ENCODE results near the gene RASGEF1C.

RASGEF1C gene

GRCh38 chr5:180209137-180209581 lies at the start of gene RASGEF1C:
TSS of gene RASGEF1C (minus strand) at chr5:180209211. CDS start at chr5:180138052, 71,159 bp downstream.
- Histone ChIP-seq H3K9me2 (replicated peaks; ENCODE audit: insufficient read depth, low read length) (no peaks in the 10 kb centered on the region), H2AFZ (ENCODE audit: low read depth, low read length, severe bottlenecking) (no peak within 1 kb of the TSS)

GRCh38 chr5:180253036-180253824 lies 44.2 kb upstream of the RASGEF1C start:
- Histone ChIP-seq H3K9me2 (replicated peaks; ENCODE audit: insufficient read depth, low read length) (no peaks in the 10 kb centered on the region), H3K36me3 (ENCODE audit: low read length) (peaks cover 34% of the 10 kb centered on the region), H3K9ac (ENCODE audit: low read length) (no peak overlapping the region)

More at GRCh38 chr5:180209137-180209581, at the start of gene RASGEF1C:
- TF ChIP-seq CTCF (IDR thresholded peaks at IDR 0.05; ENCODE audit: insufficient read depth, low read length, poor library complexity, severe bottlenecking) = no peak
- TF ChIP-seq EZH2phosphoT487 (conservative IDR thresholded peaks at IDR 0.05; ENCODE audit: low read length) = no peak
- H3K9ac ChIP-seq (ENCODE audit: low read length) = no peak within 1 kb of the TSS
- no peaks in the 10 kb centered on the region for H4K20me1 ChIP-seq (ENCODE audit: low read depth, low read length)
- no peaks in the 10 kb centered on the region for H3K79me2 ChIP-seq (ENCODE audit: insufficient read depth, low read length)
- H3K36me3 ChIP-seq (ENCODE audit: low read length) = no peaks in the 10 kb centered on the region
- H3K27ac ChIP-seq (ENCODE audit: low read depth, low read length) = no peak within 1 kb of the TSS
- no peaks in the 10 kb centered on the region for H3F3A ChIP-seq (ENCODE audit: insufficient read depth)
- no peak within 1 kb of the TSS for H3K4me3 ChIP-seq (ENCODE audit: insufficient read depth, low read length, poor library complexity, severe bottlenecking)
- no peak within 1 kb of the TSS for H3K4me2 ChIP-seq (ENCODE audit: low read depth, low read length, poor library complexity, severe bottlenecking)
- no peaks in the 10 kb centered on the region for H3K27me3 ChIP-seq (ENCODE audit: low read length)
- no peaks in the 10 kb centered on the region for H3K9me3 ChIP-seq (ENCODE audit: insufficient read depth, low read length)

GRCh38 chr5:180251887-180252286 lies 42.9 kb upstream of the RASGEF1C start:
- Histone ChIP-seq H2AFZ (ENCODE audit: low read depth, low read length, severe bottlenecking) (no peak overlapping the region), H3K4me3 (ENCODE audit: insufficient read depth, low read length, poor library complexity, severe bottlenecking) (no peak overlapping the region), H3K9me3 (ENCODE audit: insufficient read depth, low read length) (peaks cover 35% of the 10 kb centered on the region; the same call in 1 of the 2 replicates), H4K20me1 (ENCODE audit: low read depth, low read length) (no peaks in the 10 kb centered on the region), H3K9me2 (replicated peaks; ENCODE audit: insufficient read depth, low read length) (no peaks in the 10 kb centered on the region), H3K36me3 (ENCODE audit: low read length) (peaks cover 26% of the 10 kb centered on the region), H3K27ac (ENCODE audit: low read depth, low read length) (no peak overlapping the region), H3K79me2 (ENCODE audit: insufficient read depth, low read length) (no peaks in the 10 kb centered on the region), H3K9ac (ENCODE audit: low read length) (no peak overlapping the region), H3K27me3 (ENCODE audit: low read length) (no peaks in the 10 kb centered on the region), H3F3A (ENCODE audit: insufficient read depth) (no peaks in the 10 kb centered on the region), H3K4me2 (ENCODE audit: low read depth, low read length, poor library complexity, severe bottlenecking) (no peak overlapping the region)
- TF ChIP-seq CTCF (IDR thresholded peaks at IDR 0.05; ENCODE audit: insufficient read depth, low read length, poor library complexity, severe bottlenecking) = no peak
- TF ChIP-seq EZH2phosphoT487 (conservative IDR thresholded peaks at IDR 0.05; ENCODE audit: low read length) = no peak

More at GRCh38 chr5:180253036-180253824, 44.2 kb upstream of the RASGEF1C start:
- no peaks in the 10 kb centered on the region for H3K27me3 ChIP-seq (ENCODE audit: low read length)
- H2AFZ ChIP-seq (ENCODE audit: low read depth, low read length, severe bottlenecking) = no peak overlapping the region
- no peaks in the 10 kb centered on the region for H4K20me1 ChIP-seq (ENCODE audit: low read depth, low read length)
- H3K79me2 ChIP-seq (ENCODE audit: insufficient read depth, low read length) = no peaks in the 10 kb centered on the region
- H3K9me3 ChIP-seq (ENCODE audit: insufficient read depth, low read length) = peaks cover 48% of the 10 kb centered on the region; the same call in 1 of the 2 replicates
- H3K27ac ChIP-seq (ENCODE audit: low read depth, low read length) = no peak overlapping the region
- H3K4me3 ChIP-seq (ENCODE audit: insufficient read depth, low read length, poor library complexity, severe bottlenecking) = no peak overlapping the region
- no peak overlapping the region for H3K4me2 ChIP-seq (ENCODE audit: low read depth, low read length, poor library complexity, severe bottlenecking)
- no peak for TF ChIP-seq CTCF (IDR thresholded peaks at IDR 0.05; ENCODE audit: insufficient read depth, low read length, poor library complexity, severe bottlenecking)
- TF ChIP-seq EZH2phosphoT487 (conservative IDR thresholded peaks at IDR 0.05; ENCODE audit: low read length) = no peak
- H3F3A ChIP-seq (ENCODE audit: insufficient read depth) = no peaks in the 10 kb centered on the region
